ENCODE measurements around the gene CCN5. TPM values are rescaled to one million over a fixed set of nuclear protein-coding genes. Genes with fewer than 3 reads are reported as not detected.

Gene CCN5
- total RNA-seq, 1 donor from 2014 or later: not detected

DNA sequence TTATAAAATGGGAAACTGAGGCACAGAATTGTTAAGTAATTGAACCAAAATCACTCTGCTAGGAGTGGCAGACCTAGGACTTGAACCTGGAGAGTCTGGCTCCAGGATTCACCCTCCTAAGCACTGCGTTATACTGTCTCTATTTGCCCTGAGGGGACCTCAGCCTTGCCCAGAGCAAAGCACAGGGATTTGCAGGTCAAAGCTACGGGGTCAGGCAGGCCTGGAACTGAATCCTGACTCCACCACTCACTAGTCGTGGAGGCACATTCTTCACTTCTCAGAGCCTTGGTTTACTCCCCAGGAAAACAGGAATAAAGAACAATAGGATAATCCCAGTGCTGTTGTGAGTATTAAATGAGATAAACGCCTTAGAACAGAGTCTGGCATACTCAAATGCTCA, 49.9 kb downstream of the CCN5 start:
- Mint-ChIP-seq H3K4me1 (ENCODE audit: unreplicated experiment) (peaks cover 3% of the 10 kb centered on the region), H3K27ac (ENCODE audit: unreplicated experiment) (no peak overlapping the region)

GRCh38 chr20:44765701-44766347, 50.7 kb downstream of the CCN5 start:
- no peaks in the 10 kb centered on the region for H3K9me3 Mint-ChIP-seq (ENCODE audit: unreplicated experiment)
- no peak for DNase-seq (ENCODE audit: low spot score)
- no peak overlapping the region for H3K4me3 Mint-ChIP-seq (ENCODE audit: unreplicated experiment)
- TF ChIP-seq, protein P1, sequence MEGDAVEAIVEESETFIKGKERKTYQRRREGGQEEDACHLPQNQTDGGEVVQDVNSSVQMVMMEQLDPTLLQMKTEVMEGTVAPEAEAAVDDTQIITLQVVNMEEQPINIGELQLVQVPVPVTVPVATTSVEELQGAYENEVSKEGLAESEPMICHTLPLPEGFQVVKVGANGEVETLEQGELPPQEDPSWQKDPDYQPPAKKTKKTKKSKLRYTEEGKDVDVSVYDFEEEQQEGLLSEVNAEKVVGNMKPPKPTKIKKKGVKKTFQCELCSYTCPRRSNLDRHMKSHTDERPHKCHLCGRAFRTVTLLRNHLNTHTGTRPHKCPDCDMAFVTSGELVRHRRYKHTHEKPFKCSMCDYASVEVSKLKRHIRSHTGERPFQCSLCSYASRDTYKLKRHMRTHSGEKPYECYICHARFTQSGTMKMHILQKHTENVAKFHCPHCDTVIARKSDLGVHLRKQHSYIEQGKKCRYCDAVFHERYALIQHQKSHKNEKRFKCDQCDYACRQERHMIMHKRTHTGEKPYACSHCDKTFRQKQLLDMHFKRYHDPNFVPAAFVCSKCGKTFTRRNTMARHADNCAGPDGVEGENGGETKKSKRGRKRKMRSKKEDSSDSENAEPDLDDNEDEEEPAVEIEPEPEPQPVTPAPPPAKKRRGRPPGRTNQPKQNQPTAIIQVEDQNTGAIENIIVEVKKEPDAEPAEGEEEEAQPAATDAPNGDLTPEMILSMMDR (IDR thresholded peaks at IDR 0.05; ENCODE audit: unreplicated experiment): no peak
- no peak overlapping the region for H3K27ac Mint-ChIP-seq (ENCODE audit: unreplicated experiment)
- no peaks in the 10 kb centered on the region for H3K36me3 Mint-ChIP-seq (ENCODE audit: low read depth, unreplicated experiment)
- H3K4me1 Mint-ChIP-seq (ENCODE audit: unreplicated experiment): peaks cover 3% of the 10 kb centered on the region
- peaks cover 6% of the 10 kb centered on the region for H3K27me3 Mint-ChIP-seq (ENCODE audit: unreplicated experiment)

More for the DNA sequence above, 49.9 kb downstream of the CCN5 start:
- DNase-seq (ENCODE audit: low spot score): no peak
- TF ChIP-seq, protein P1 (IDR thresholded peaks at IDR 0.05; ENCODE audit: unreplicated experiment): no peak
- no peak overlapping the region for H3K4me3 Mint-ChIP-seq (ENCODE audit: unreplicated experiment)
- H3K27me3 Mint-ChIP-seq (ENCODE audit: unreplicated experiment): peaks cover 6% of the 10 kb centered on the region
- no peaks in the 10 kb centered on the region for H3K36me3 Mint-ChIP-seq (ENCODE audit: low read depth, unreplicated experiment)
- H3K9me3 Mint-ChIP-seq (ENCODE audit: unreplicated experiment): no peaks in the 10 kb centered on the region

- TF ChIP-seq, protein P1 (IDR thresholded peaks at IDR 0.05; ENCODE audit: unreplicated experiment): no peak
- Mint-ChIP-seq H3K4me3 (ENCODE audit: unreplicated experiment) (no peak overlapping the region), H3K4me1 (ENCODE audit: unreplicated experiment) (peaks cover 3% of the 10 kb centered on the region), H3K9me3 (ENCODE audit: unreplicated experiment) (no peaks in the 10 kb centered on the region), H3K27me3 (ENCODE audit: unreplicated experiment) (peaks cover 6% of the 10 kb centered on the region), H3K36me3 (ENCODE audit: low read depth, unreplicated experiment) (no peaks in the 10 kb centered on the region), H3K27ac (ENCODE audit: unreplicated experiment) (no peak overlapping the region)
- no peak for DNase-seq (ENCODE audit: low spot score)
These were observed 53.1 kb downstream of the CCN5 start for GRCh38 chr20:44768256-44768655.

DNA sequence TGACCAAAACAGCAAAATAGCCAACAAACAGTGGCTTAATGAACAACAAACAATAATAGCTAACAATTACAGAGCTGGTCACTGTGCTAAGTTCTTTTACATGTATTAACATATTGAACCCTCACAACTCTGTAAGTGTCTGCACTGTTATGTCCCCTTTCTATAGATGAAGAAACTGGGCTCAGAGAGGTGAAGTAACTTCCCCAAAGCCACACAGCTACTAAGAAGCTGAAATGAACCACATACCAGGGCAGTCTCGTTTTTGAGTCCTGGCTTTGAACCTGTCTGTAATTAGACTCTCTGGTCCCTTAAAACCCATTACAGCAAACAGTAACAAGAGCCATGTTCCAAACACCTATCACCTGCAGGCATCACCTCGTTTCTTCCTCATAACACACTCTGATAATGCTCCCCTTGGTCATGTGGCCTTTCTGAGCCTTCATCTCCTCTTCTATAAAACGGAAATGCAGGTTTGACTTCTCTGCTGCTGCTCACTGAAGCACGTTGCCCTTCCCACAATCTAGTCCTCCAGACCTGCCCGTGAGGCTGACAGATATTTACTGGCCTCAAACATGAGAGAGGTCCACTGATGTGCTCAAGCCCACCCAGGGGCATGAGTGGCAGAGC, 53.8 kb downstream of the CCN5 start:
- H3K4me1 Mint-ChIP-seq (ENCODE audit: unreplicated experiment): peaks cover 3% of the 10 kb centered on the region
- TF ChIP-seq, protein P1 (IDR thresholded peaks at IDR 0.05; ENCODE audit: unreplicated experiment): no peak
- H3K27ac Mint-ChIP-seq (ENCODE audit: unreplicated experiment): no peak overlapping the region
- no peaks in the 10 kb centered on the region for H3K36me3 Mint-ChIP-seq (ENCODE audit: low read depth, unreplicated experiment)
- H3K4me3 Mint-ChIP-seq (ENCODE audit: unreplicated experiment): no peak overlapping the region
- no peak for DNase-seq (ENCODE audit: low spot score)
- H3K9me3 Mint-ChIP-seq (ENCODE audit: unreplicated experiment): no peaks in the 10 kb centered on the region
- peaks cover 6% of the 10 kb centered on the region for H3K27me3 Mint-ChIP-seq (ENCODE audit: unreplicated experiment)

DNA sequence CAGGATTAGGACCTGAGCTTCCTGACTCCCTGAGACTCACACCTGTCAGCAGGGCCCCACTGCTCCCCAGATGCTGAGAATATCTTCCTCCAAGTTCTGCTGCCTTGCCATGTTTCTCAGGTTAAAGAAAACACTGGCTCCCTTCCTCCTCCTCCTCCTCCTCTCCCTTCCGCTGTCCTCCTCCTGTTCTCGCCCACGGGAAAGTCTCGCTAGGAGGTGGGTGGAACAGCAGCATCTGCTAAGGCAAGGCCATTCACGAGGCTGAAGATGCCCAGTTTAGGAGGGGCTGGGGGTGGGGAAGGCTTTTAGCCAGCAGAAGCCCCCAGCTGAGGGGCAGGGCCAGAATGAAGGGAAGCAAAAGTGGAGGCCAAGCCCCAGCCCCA, 54.3 kb downstream of the CCN5 start:
- Mint-ChIP-seq H3K36me3 (ENCODE audit: low read depth, unreplicated experiment) (no peaks in the 10 kb centered on the region), H3K27ac (ENCODE audit: unreplicated experiment) (no peak overlapping the region), H3K4me3 (ENCODE audit: unreplicated experiment) (no peak overlapping the region), H3K9me3 (ENCODE audit: unreplicated experiment) (no peaks in the 10 kb centered on the region), H3K27me3 (ENCODE audit: unreplicated experiment) (peaks cover 6% of the 10 kb centered on the region), H3K4me1 (ENCODE audit: unreplicated experiment) (peaks cover 3% of the 10 kb centered on the region)
- DNase-seq (ENCODE audit: low spot score): no peak
- TF ChIP-seq, protein P1 (IDR thresholded peaks at IDR 0.05; ENCODE audit: unreplicated experiment): no peak

Measured in endothelial cell (in vitro differentiated cells).